Adipocyte (in vitro differentiated cells): ENCODE results near the gene PPM1B.

ENCODE experiments used
- DNase-seq: peaks from one replicate; pipeline ENCODE4 v3.0.0-alpha.2; 2015; ENCODE audit warnings: low read depth
- H3K27me3 ChIP-seq: replicated peaks from 2 replicates; pipeline ENCODE4 v1.7.0; 2013; ENCODE audit warnings: mild to moderate bottlenecking, low read length, moderate library complexity; ENCODE audit not compliant: control insufficient read depth, insufficient read depth
- H3K36me3 ChIP-seq: 2 replicates; pipeline ENCODE4 v1.7.0; 2013; ENCODE audit warnings: low read length, mild to moderate bottlenecking, moderate library complexity; ENCODE audit not compliant: control insufficient read depth, insufficient read depth, severe bottlenecking
- H3K4me1 ChIP-seq: 2 replicates; pipeline ENCODE4 v1.7.0; 2013; ENCODE audit warnings: mild to moderate bottlenecking, low read length, moderate library complexity; ENCODE audit not compliant: control insufficient read depth, insufficient read depth
- H3K4me3 ChIP-seq: 2 replicates; pipeline ENCODE4 v1.7.0; 2013; ENCODE audit warnings: mild to moderate bottlenecking, low read length, moderate library complexity
- H3K9ac ChIP-seq: 2 replicates; pipeline ENCODE4 v1.7.0; 2013; ENCODE audit warnings: mild to moderate bottlenecking, low read length, moderate library complexity
- H3K9me3 ChIP-seq: 2 replicates; pipeline ENCODE4 v1.7.0; 2013; ENCODE audit warnings: mild to moderate bottlenecking, low read length, moderate library complexity; ENCODE audit not compliant: control insufficient read depth

PPM1B gene

DNA sequence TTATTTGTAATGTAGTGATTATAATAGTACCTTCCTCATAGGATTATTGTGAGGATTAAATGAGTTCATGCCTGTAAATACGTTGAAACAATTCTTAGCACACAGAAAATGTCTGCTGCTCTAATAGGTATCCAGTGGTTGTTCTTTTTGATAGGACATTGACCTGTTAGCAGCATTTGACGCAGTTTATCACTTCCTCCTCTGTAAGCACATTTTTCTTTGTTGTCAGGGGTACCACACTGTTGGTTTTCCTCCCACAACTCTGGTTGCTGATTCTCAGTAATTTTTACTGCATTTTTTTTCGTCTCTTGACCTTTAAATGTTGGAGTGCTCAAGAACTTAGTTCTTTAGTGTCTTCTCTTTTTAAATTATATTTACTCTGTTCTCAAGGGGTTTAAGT, 15.4 kb downstream of the PPM1B start:
- no peak overlapping the region for H3K4me3 ChIP-seq
- DNase-seq, result no peak
- H3K4me1 ChIP-seq, result peaks cover 39% of the 10 kb centered on the region
- H3K27me3 ChIP-seq, result no peaks in the 10 kb centered on the region
- no peak overlapping the region for H3K9ac ChIP-seq
- no peaks in the 10 kb centered on the region for H3K36me3 ChIP-seq
- no peaks in the 10 kb centered on the region for H3K9me3 ChIP-seq

- H3K9me3 ChIP-seq, result no peaks in the 10 kb centered on the region
- H3K36me3 ChIP-seq, result no peaks in the 10 kb centered on the region
- no peak overlapping the region for H3K9ac ChIP-seq
- peak; percentile 38 for DNase-seq
- H3K4me3 ChIP-seq, result peak overlapping the region; percentile 60
- H3K27me3 ChIP-seq, result no peaks in the 10 kb centered on the region
- peaks cover 25% of the 10 kb centered on the region for H3K4me1 ChIP-seq
Measured at GRCh38 chr2:44186810-44187209, 18.1 kb downstream of the PPM1B start.

DNA sequence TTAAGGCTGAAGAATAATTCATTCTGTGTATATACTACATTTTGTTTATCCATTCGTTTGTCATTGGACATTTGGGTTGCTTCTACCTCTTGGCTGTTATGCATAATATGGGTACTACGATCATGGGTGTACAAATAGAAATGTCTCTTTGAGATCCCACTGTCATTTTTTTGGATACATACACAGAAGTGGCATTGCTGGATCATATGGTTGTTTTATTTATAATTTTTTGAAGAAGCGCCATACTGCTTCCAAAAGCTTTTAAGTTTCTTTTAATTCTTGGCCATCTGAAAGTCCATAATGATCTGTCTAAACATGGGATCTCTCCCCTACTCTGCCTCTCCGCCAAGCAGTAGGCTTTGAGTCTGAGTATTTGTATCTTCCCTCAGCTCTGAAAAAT, 18.6 kb downstream of the PPM1B start:
- Histone ChIP-seq H3K9me3 (no peaks in the 10 kb centered on the region), H3K9ac (no peak overlapping the region), H3K36me3 (no peaks in the 10 kb centered on the region), H3K27me3 (no peaks in the 10 kb centered on the region), H3K4me1 (peaks cover 26% of the 10 kb centered on the region), H3K4me3 (peak overlapping the region; percentile 60)
- no peak for DNase-seq

DNA sequence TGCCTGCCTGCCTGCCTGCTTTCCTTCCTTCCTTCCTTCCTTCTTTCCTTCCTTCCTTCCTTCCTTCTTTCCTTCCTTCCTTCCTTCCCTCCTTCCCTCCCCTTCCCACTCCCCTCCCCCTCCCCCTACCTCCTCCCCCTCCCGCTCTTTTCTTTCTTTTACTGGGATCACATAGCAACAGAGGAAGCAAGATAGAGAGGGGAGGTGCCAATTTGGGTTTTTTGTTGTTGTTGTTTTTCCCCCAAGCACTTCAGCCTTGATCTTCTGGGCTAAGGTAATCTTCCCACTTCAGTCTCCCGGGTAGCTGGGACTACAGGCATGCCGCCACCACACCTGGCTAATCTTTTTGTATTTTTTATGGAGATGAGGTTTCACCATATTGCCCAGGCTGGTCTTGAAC, 20.0 kb downstream of the PPM1B start:
- no peak overlapping the region for H3K4me3 ChIP-seq
- no peak overlapping the region for H3K9ac ChIP-seq
- no peak for DNase-seq
- H3K4me1 ChIP-seq, result peaks cover 23% of the 10 kb centered on the region
- H3K36me3 ChIP-seq, result no peaks in the 10 kb centered on the region
- no peaks in the 10 kb centered on the region for H3K27me3 ChIP-seq
- H3K9me3 ChIP-seq, result no peaks in the 10 kb centered on the region

DNA sequence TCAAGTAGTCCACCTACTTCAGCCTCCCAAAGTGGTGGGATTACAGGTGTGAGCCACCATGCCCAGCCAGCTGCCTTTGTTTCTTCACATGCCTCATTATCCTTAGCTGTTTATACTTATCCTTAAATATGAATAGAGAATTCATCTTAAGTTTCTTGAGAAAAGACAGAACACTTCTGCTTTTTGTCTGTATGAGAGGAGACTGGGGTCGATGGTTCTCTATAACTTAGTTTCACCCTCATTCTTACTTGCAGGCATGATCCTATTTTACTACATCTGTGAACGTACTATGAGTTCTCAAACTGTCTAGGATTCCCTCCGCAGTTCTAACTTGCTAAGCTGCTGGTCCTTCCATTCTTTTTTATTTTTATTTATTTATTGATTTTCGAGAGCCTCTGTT, 20.4 kb downstream of the PPM1B start:
- H3K36me3 ChIP-seq, result no peaks in the 10 kb centered on the region
- H3K9me3 ChIP-seq, result no peaks in the 10 kb centered on the region
- H3K4me3 ChIP-seq, result no peak overlapping the region
- peaks cover 23% of the 10 kb centered on the region for H3K4me1 ChIP-seq
- DNase-seq, result no peak
- no peak overlapping the region for H3K9ac ChIP-seq
- no peaks in the 10 kb centered on the region for H3K27me3 ChIP-seq

DNA sequence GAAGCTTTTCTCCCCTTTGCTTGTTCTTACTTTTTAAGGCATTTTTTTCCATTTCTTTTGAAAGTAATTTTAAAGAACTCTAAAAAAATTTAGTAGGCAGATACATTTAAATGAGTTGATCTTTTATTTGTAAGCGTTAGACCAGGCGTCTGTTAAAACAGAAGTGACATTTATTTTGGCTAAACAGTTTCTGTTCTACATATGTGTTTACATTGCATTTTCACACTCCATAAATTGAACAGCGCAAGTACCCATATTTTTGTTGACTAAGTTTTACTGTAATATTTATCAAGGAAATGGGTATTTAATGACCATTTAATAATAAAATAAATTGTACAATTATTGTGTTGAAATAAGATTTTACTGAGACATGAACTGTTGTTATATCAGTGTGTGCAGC, 21.9 kb downstream of the PPM1B start:
- peaks cover 23% of the 10 kb centered on the region for H3K4me1 ChIP-seq
- no peak for DNase-seq

GRCh38 chr2:44191739-44192138, 23.1 kb downstream of the PPM1B start:
- no peaks in the 10 kb centered on the region for H3K36me3 ChIP-seq
- no peaks in the 10 kb centered on the region for H3K9me3 ChIP-seq
- no peak overlapping the region for H3K9ac ChIP-seq
- H3K27me3 ChIP-seq, result no peaks in the 10 kb centered on the region
- H3K4me1 ChIP-seq, result peaks cover 15% of the 10 kb centered on the region
- no peak for DNase-seq
- no peak overlapping the region for H3K4me3 ChIP-seq

More for the DNA sequence above, 21.9 kb downstream of the PPM1B start:
- Histone ChIP-seq H3K4me3 (no peak overlapping the region), H3K36me3 (no peaks in the 10 kb centered on the region), H3K27me3 (no peaks in the 10 kb centered on the region), H3K9me3 (no peaks in the 10 kb centered on the region), H3K9ac (no peak overlapping the region)

GRCh38 chr2:44192646-44193045, 24.0 kb downstream of the PPM1B start:
- Histone ChIP-seq H3K9me3 (no peaks in the 10 kb centered on the region), H3K4me3 (no peak overlapping the region), H3K9ac (no peak overlapping the region), H3K36me3 (no peaks in the 10 kb centered on the region), H3K27me3 (no peaks in the 10 kb centered on the region), H3K4me1 (peaks cover 8% of the 10 kb centered on the region)
- DNase-seq, result no peak

- no peak overlapping the region for H3K9ac ChIP-seq
- H3K9me3 ChIP-seq, result no peaks in the 10 kb centered on the region
- peaks cover 8% of the 10 kb centered on the region for H3K4me1 ChIP-seq
- H3K36me3 ChIP-seq, result no peaks in the 10 kb centered on the region
- no peak overlapping the region for H3K4me3 ChIP-seq
- H3K27me3 ChIP-seq, result no peaks in the 10 kb centered on the region
- DNase-seq, result no peak
Measured at GRCh38 chr2:44195714-44196113, 27.0 kb downstream of the PPM1B start.

GRCh38 chr2:44197816-44198215, 29.1 kb downstream of the PPM1B start:
- Histone ChIP-seq H3K36me3 (peaks cover 8% of the 10 kb centered on the region), H3K27me3 (no peaks in the 10 kb centered on the region), H3K9ac (no peak overlapping the region), H3K9me3 (no peaks in the 10 kb centered on the region), H3K4me3 (no peak overlapping the region), H3K4me1 (peaks cover 14% of the 10 kb centered on the region)
- DNase-seq, result no peak

GRCh38 chr2:44200011-44200410, 31.3 kb downstream of the PPM1B start:
- Histone ChIP-seq H3K27me3 (no peaks in the 10 kb centered on the region), H3K4me3 (no peak overlapping the region), H3K4me1 (peaks cover 21% of the 10 kb centered on the region), H3K9me3 (no peaks in the 10 kb centered on the region), H3K9ac (no peak overlapping the region), H3K36me3 (peaks cover 8% of the 10 kb centered on the region)
- DNase-seq, result no peak

DNA sequence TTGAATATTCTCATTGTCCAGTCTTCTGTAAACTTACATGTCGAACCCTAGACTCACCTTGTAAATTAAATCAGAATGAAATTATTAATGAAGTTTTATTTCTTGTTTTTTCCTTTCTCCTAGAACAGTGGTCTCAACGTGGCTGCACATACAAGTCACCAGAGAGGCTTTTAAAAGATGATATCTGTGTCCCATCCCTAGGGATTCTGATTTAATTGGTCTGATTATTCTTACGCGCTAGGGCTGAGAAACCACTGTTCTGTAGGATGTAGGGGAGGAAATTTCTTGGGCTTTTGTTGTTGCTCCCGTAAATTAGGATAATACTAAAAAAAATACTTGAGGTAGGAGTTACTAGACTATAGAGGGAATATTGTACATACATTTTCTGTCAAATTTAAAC, 32.1 kb downstream of the PPM1B start:
- peaks cover 8% of the 10 kb centered on the region for H3K36me3 ChIP-seq
- H3K4me1 ChIP-seq, result peaks cover 28% of the 10 kb centered on the region
- H3K9ac ChIP-seq, result no peak overlapping the region
- DNase-seq, result no peak
- H3K4me3 ChIP-seq, result no peak overlapping the region
- H3K27me3 ChIP-seq, result no peaks in the 10 kb centered on the region
- H3K9me3 ChIP-seq, result no peaks in the 10 kb centered on the region
